Hematopoietic multipotent progenitor cell treated with erythropoietin and hydrocortisone succinate and interleukin-3 and kit ligand, for 6 days (in vitro differentiated cells): ENCODE measurements around the gene SNTN.
A peak's percentile ranks its signal among the peaks of the same experiment; 100 is the strongest.
"Not testable (repeated sequence)": the region's sequence is repeated elsewhere in the genome, so short reads cannot be mapped to it uniquely, and the experiment has no call there.

Experiments
- DNase-seq: peaks from one replicate; pipeline ENCODE4 v3.0.0-alpha.2; 2015

Gene SNTN

DNA sequence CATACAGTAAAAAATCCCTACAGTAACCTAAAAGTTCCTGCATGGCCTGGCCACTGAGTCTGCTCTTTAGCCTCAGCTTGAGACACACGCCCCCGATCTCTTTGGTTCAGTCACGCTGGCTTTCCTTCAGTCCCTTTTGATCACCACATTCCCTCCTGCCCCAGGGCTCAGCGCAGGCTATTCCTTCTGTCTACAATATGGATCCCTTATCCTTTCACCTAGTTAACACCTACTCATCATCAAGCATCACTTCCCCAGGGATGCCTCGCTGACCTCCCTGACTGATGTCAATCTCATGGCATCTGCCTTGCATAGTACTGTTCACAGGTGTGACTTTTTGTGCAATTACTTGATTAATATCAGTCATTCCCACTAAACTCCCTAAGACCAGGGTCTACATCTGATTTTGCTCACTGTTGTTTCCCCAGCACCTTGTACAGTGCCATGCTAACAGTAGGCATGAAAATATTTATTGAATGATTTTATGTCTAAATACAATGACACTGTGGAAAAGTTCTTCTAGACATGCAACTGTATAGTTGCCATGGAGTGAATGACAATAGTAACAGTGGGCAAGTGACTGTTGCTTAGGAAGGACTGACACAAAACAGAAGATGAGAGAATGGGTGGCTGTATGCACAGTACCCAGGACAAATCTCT, at the start of gene SNTN:
Gene SNTN, plus strand, starts transcription at position 610 of the 660 bp plus-strand sequence. Its CDS starts 13 bp downstream, at position 623.
- DNase-seq: no peak

GRCh38 chr3:63607716-63608115, 44.8 kb upstream of the SNTN start:
- DNase-seq: no peak

GRCh38 chr3:63609408-63609807, 43.1 kb upstream of the SNTN start:
- no peak for DNase-seq

DNA sequence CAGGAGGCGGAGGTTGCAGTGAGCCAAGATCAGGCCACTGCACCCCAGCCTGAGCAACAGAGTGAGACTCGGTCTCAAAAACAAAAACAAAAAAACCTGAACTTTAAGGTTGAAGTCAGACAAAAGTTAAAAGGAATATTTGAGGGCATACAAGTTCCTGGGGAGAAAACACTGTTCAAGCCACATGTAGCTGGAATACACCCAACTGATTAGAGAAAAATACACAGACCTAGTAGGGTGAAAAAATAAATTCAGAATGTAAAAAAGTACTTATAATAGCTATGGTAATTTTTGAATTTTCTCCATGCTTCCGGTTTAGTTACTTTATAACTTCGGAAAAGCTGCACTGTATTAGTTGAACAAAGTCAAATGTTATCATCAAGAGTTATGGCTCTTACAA, 42.6 kb upstream of the SNTN start:
- no peak for DNase-seq

GRCh38 chr3:63611382-63611781, 41.1 kb upstream of the SNTN start:
- DNase-seq: no peak

GRCh38 chr3:63613561-63613960, 38.9 kb upstream of the SNTN start:
- DNase-seq: no peak

DNA sequence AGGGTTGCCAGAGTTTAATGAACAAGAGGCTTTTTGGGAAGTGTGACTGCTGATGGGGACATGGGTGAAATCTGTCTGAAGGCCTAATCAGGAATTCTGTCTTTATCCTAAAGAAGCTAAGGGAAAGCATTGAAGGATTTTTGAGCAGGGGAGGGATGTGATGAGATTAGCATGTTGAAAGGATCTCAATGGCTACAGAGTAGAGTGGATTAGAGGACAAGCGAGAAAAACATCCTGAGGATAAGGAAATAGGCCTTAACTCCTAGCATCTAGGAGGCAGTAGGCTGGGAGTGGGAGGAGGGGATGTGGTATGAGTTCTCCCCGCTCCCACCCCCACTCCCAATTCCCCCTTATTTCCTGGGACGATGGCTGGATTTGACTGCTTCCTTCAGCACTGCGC, 35.1 kb upstream of the SNTN start:
- DNase-seq: no peak

DNA sequence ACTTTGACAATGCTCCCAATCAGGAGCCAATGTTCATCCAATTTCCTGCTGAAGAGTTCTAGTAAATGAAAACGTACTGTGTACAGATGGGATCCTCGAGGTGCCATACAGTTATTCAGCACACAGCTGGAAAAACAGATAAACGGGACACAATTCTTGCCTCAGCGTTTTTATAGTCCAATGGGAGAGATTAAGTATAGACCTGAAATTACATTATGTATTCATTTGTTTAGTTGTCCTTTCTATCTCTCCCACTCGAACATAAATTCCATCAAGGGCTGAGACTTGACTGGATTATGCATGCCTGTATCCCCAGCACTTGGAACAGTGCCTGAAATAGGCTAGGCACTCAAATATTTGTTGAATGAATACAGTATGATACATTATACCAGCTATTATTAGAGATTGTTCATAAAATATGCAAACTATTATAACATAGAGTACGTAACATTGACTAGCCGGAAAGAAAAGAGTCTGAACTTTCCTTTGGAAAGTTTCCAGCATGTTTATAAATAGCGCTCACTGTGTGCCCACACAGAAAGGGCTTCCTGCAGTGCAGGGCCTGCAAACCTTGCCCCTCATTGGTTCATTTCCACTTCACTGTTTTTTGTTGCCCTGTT, 27.4 kb upstream of the SNTN start:
- DNase-seq: no peak

- no peak for DNase-seq
These were observed 20.8 kb upstream of the SNTN start for GRCh38 chr3:63631670-63632069.

DNA sequence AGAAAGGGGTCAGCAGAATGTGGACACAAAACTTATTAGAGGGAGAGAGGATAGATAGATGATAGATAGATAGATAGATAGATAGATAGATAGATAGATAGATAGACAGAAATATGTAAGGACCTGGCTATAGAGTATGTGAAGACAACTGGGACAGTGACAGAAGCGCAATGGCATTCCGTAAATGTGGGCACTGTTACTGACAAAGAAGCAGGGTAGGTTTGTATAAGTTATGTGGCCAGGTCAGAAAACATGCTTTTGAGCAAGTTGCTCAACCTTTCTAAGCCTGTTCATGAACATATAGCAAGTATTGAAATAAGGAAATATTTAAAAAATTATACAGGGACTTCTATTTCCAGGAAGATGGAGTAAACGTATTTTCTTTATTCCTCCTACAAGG, 17.3 kb upstream of the SNTN start:
- no peak for DNase-seq

DNA sequence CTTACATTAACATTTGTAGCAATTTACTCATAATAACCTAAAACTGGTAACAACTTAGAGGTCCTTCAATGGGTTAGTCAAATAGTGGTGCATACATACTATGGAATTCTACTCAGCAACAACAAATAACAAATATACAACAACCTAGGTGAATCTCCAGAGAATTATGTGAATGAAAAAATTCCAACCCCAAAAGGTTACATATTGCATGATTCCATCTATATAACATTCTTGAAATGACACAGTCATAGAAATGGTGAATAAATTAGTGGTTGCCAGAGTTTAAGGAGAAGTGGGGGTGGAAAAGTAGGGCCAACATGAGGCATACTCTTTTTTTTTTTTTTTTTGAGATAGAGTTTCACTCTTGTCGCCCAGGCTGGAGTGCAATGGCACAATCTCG, 12.7 kb upstream of the SNTN start:
- DNase-seq: no peak

- no peak for DNase-seq
These were observed 10.0 kb upstream of the SNTN start for GRCh38 chr3:63642488-63642887.

DNA sequence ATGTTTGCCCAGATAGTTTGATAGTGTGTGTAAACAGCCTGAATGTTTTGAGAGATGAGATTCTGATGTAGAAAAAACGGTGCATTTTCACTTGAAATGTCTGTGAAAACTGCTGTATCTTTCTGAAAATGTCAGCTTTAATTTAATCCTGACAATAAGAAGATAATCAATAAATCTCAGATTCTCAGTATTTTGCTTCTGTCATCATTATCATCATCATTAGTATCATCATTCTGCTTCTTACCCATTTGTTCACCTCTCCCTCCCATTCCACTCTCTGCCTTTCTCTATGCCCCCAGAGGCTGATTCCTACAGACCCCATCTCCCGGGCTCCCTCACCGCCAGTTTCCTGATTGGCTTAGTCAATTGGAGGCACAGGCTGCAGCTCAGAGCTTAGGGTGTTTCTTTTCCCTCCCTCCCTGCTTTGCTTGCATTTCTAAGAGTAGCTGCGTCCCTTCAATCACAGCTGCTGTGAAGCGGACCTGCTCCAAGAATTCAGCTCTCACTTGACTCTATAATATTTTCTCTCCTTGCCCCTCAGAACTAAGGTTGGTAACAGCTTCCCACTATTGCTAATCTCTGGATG, 8.2 kb upstream of the SNTN start:
- no peak for DNase-seq

DNA sequence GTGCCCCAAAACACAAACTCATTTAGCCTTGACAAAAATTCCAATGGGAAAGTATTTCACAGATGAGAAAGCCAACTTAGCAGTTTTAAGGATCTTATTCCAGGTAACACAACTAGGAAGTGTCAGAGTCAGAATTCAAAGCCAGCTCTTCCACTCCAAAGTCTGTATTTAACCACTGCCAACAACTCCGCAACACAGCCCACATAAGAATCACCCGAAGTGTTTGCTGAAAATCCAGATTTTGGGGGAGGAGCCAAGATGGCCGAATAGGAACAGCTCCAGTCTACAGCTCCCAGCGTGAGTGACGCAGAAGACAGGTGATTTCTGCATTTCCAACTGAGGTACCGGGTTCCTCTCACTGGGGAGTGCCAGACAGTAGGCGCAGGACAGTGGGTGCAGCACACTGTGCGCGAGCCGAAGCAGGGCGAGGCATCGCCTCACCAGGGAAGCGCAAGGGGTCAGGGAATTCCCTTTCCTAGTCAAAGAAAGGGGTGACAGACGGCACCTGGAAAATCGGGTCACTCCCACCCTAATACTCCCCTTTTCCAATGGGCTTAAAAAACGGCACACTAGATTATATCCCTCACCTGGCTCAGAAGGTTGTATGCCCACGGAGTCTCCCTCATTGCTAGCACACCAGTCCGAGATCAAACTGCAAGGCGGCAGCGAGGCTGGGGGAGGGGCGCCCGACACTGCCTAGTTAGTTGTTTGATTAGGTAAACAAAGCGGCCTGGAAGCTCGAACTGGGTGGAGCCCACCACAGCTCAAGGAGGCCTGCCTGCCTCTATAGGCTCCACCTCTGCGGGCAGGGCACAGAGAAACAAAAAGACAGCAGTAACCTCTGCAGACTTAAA, 7.3 kb upstream of the SNTN start:
- not testable (repeated sequence) for DNase-seq

- no peak for DNase-seq
These were observed 1.7 kb downstream of the SNTN start for GRCh38 chr3:63654211-63654610.

GRCh38 chr3:63654931-63655330, 2.5 kb downstream of the SNTN start:
- no peak for DNase-seq

DNA sequence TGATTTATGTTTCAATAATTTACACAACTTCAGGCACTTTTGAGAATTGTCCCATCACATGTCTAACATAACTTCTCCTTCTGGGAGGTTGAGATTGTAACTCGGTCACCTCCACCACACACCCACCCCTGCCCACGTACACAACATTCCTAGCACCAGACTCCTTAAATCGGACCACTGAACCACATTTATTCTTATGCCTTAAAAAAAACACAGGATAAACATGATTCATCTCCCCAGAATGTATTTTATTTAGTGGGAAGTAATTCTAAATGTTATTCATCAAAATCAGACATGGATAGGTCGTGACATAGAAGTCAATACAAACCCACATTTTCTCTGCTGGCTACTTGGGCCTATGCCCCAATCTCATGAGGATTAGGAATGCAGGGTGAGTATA, 3.0 kb downstream of the SNTN start:
- no peak for DNase-seq

DNA sequence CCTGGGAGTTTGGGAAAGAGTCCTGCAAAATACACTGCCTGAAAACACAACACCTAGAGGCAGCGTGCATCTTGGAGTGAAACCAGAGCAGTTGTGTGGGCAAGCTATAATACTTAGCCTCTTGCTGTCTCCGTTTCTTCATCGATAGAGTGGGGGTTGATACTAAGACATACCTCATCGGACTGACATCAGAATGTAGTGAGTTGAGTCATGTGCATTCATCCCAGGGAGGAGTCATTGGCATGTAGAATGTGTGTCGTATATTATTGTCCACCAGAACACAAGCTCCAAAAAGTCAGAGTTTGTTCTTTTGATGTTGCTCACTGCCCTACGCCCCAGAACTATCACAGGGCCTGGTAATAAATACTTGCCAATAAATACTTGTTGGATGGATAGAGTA, 4.3 kb downstream of the SNTN start:
- DNase-seq: no peak

DNA sequence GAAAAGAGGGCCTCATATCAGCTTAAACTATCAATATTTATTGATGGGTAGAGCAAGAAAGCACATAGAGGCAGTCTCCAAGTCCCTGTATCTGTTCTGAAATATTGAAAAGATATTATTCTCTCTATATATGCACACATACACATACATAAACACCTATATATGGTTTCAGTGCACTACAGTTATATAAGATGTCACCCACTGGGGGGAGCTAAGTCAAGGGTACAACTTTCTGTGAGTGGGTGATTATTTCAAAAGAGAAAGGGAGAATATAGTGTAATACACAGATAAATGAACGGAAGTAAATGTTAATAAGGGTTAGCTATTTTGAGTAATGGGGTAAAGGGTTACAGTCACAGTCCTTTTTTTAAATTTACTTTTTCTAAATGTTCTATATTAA, 8.8 kb downstream of the SNTN start:
- peak; percentile 19 for DNase-seq

DNA sequence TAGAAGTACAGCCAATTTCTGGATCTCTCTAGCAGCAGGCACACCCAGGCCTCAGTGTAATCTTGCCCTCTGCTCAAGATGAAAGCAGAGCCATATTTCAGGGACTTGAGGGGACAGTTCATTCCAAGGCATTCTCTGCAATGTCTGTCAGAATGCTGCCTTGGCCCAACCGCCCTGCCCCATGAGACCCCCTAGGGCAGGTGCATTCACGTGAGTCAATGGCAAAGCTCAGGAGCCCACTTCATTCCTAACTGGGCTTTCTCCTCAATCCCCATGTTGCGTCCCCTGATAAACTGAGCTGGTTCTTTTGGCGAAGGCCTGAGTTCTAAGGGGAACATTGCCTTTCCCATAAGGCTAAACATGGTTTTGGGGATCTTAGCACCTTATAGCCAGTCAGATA, 9.5 kb downstream of the SNTN start:
- no peak for DNase-seq

- DNase-seq: no peak
These were observed 10.0 kb downstream of the SNTN start for GRCh38 chr3:63662500-63662899.

- DNase-seq: no peak
These were observed 18.1 kb downstream of the SNTN start for GRCh38 chr3:63670544-63670943.

GRCh38 chr3:63673111-63673510, 20.6 kb downstream of the SNTN start:
- no peak for DNase-seq

GRCh38 chr3:63674586-63674985, 22.1 kb downstream of the SNTN start:
- no peak for DNase-seq
